ENCODE data around the gene PATJ. TPM values are rescaled to one million over a fixed set of nuclear protein-coding genes. Genes with fewer than 3 reads are reported as not detected.

Gene PATJ
- polyA plus RNA-seq, 1 donor (not counting 4 experiments of a cell fraction or from before 2014, with no cell fraction given), result 28.1 TPM

- FAIRE-seq (no peak), DNase-seq (ENCODE audit: low read depth, low spot score) (no peak)
- H3K79me2 ChIP-seq (ENCODE audit: control insufficient read depth, insufficient read depth, low read length), result no peaks in the 10 kb centered on the region
- no peak overlapping the region for H3K4me2 ChIP-seq (ENCODE audit: control insufficient read depth, extremely low read depth, insufficient read depth, low read depth, low read length)
- no peaks in the 10 kb centered on the region for H3K9me1 ChIP-seq (ENCODE audit: control insufficient read depth, extremely low read depth, insufficient read depth, low read length)
- H3K9ac ChIP-seq (ENCODE audit: control insufficient read depth, extremely low read depth, insufficient read depth, low read length), result no peak overlapping the region
- dilution Hi-C loops (cut with MboI; ENCODE audit: extremely low pct_ligation_motif_present, low sequenced_read_pairs), result no loop called here
- no peaks in the 10 kb centered on the region for H3K4me1 ChIP-seq (ENCODE audit: control insufficient read depth, extremely low read depth, insufficient read depth, low read length)
- no peaks in the 10 kb centered on the region for H3K27me3 ChIP-seq (ENCODE audit: control insufficient read depth, extremely low read depth, insufficient read depth, low read length)
- H3K9me3 ChIP-seq (ENCODE audit: control insufficient read depth, low read depth, low read length), result no peaks in the 10 kb centered on the region
- H3K36me3 ChIP-seq (ENCODE audit: control insufficient read depth in 2 of 2, extremely low read depth in 1 of 2, insufficient read depth in 2 of 2, low read length in 2 of 2), result peaks cover 0 to 4% of the 10 kb centered on the region in 2 experiments
- H4K20me1 ChIP-seq (ENCODE audit: control insufficient read depth, extremely low read depth, insufficient read depth, low read length), result no peaks in the 10 kb centered on the region
- TF ChIP-seq CTCF (optimal IDR thresholded peaks at IDR 0.05 in 1 of 3, IDR thresholded peaks at IDR 0.05 in 1 of 3, conservative IDR thresholded peaks at IDR 0.05 in 1 of 3; ENCODE audit: extremely low read depth in 1 of 3, insufficient read depth in 2 of 3, low read length in 3 of 3) (no peak), EZH2 (IDR thresholded peaks at IDR 0.05; ENCODE audit: low read length) (no peak)
- no peak overlapping the region for H3K27ac ChIP-seq (ENCODE audit: control insufficient read depth, insufficient read depth, low read length)
- no peak overlapping the region for H2AFZ ChIP-seq (ENCODE audit: control insufficient read depth, low read length)
- no peak overlapping the region for H3K4me3 ChIP-seq (ENCODE audit: control insufficient read depth in 2 of 3, extremely low read depth in 1 of 3, insufficient read depth in 2 of 3, low read depth in 1 of 3, low read length in 3 of 3)
Measured at GRCh38 chr1:62003777-62004176, 261.5 kb downstream of the PATJ start.

GRCh38 chr1:62006690-62007089 is 264.4 kb downstream of the PATJ start:
- H3K79me2 ChIP-seq (ENCODE audit: control insufficient read depth, insufficient read depth, low read length), result no peaks in the 10 kb centered on the region
- H3K27me3 ChIP-seq (ENCODE audit: control insufficient read depth, extremely low read depth, insufficient read depth, low read length), result no peaks in the 10 kb centered on the region
- no peak for DNase-seq (ENCODE audit: low read depth, low spot score)
- peaks cover 0 to 2% of the 10 kb centered on the region in 2 experiments for H3K36me3 ChIP-seq (ENCODE audit: control insufficient read depth in 2 of 2, extremely low read depth in 1 of 2, insufficient read depth in 2 of 2, low read length in 2 of 2)
- no peak overlapping the region for H2AFZ ChIP-seq (ENCODE audit: control insufficient read depth, low read length)
- no peak overlapping the region for H3K4me3 ChIP-seq (ENCODE audit: control insufficient read depth in 2 of 3, extremely low read depth in 1 of 3, insufficient read depth in 2 of 3, low read depth in 1 of 3, low read length in 3 of 3)
- no peak overlapping the region for H3K4me2 ChIP-seq (ENCODE audit: control insufficient read depth, extremely low read depth, insufficient read depth, low read depth, low read length)
- no peaks in the 10 kb centered on the region for H3K9me3 ChIP-seq (ENCODE audit: control insufficient read depth, low read depth, low read length)
- no peaks in the 10 kb centered on the region for H4K20me1 ChIP-seq (ENCODE audit: control insufficient read depth, extremely low read depth, insufficient read depth, low read length)
- TF ChIP-seq EZH2 (IDR thresholded peaks at IDR 0.05; ENCODE audit: low read length) (no peak), CTCF (optimal IDR thresholded peaks at IDR 0.05 in 1 of 3, IDR thresholded peaks at IDR 0.05 in 1 of 3, conservative IDR thresholded peaks at IDR 0.05 in 1 of 3; ENCODE audit: extremely low read depth in 1 of 3, insufficient read depth in 2 of 3, low read length in 3 of 3) (no peak)
- no peak overlapping the region for H3K9ac ChIP-seq (ENCODE audit: control insufficient read depth, extremely low read depth, insufficient read depth, low read length)
- no peak overlapping the region for H3K27ac ChIP-seq (ENCODE audit: control insufficient read depth, insufficient read depth, low read length)
- no peaks in the 10 kb centered on the region for H3K4me1 ChIP-seq (ENCODE audit: control insufficient read depth, extremely low read depth, insufficient read depth, low read length)
- no peak for FAIRE-seq
- dilution Hi-C loops (cut with MboI; ENCODE audit: extremely low pct_ligation_motif_present, low sequenced_read_pairs), result no loop called here
- no peaks in the 10 kb centered on the region for H3K9me1 ChIP-seq (ENCODE audit: control insufficient read depth, extremely low read depth, insufficient read depth, low read length)

Measured in keratinocyte (primary cell).